Fibroblast of mammary gland (primary cell): Measurements from ENCODE around the gene CDH4.
A peak's percentile ranks its signal among the peaks of the same experiment; 100 is the strongest.

Source experiments
- DNase-seq: peaks from one replicate; pipeline ENCODE4 v3.0.0-alpha.2; 2010; ENCODE audit warnings: low read depth
- H3K4me3 ChIP-seq: 2 replicates; pipeline ENCODE4 v1.5.1; 2011; ENCODE audit warnings: low read depth, mild to moderate bottlenecking, low read length, moderate library complexity; ENCODE audit not compliant: control insufficient read depth
- TF ChIP-seq, protein P1 (sequence below): conservative IDR thresholded peaks from 2 replicates; pipeline ENCODE4 v1.5.1; 2011; ENCODE audit warnings: low read depth, low read length, inconsistent platforms; ENCODE audit not compliant: control insufficient read depth, insufficient read depth

The CDH4 gene

DNA sequence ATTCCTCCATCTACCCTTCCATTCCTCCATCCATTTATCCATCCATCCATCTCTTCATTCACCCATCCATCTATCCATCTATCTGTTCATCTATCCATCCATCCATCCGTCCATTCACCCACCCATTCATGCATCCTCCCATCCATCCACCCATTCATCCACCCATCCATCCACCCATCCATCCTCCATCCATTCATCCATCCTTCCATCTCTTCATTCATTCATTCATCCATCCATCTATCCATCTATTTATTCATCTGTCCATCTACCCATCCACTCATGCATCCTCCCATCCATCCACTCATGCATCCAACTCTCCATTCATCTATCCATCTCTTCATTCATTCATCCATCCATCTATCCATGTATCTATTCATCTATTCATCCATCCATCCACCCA, 380.9 kb downstream of the CDH4 start:
- DNase-seq: no peak
- TF ChIP-seq, protein P1, sequence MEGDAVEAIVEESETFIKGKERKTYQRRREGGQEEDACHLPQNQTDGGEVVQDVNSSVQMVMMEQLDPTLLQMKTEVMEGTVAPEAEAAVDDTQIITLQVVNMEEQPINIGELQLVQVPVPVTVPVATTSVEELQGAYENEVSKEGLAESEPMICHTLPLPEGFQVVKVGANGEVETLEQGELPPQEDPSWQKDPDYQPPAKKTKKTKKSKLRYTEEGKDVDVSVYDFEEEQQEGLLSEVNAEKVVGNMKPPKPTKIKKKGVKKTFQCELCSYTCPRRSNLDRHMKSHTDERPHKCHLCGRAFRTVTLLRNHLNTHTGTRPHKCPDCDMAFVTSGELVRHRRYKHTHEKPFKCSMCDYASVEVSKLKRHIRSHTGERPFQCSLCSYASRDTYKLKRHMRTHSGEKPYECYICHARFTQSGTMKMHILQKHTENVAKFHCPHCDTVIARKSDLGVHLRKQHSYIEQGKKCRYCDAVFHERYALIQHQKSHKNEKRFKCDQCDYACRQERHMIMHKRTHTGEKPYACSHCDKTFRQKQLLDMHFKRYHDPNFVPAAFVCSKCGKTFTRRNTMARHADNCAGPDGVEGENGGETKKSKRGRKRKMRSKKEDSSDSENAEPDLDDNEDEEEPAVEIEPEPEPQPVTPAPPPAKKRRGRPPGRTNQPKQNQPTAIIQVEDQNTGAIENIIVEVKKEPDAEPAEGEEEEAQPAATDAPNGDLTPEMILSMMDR: no peak
- H3K4me3 ChIP-seq: no peak overlapping the region

DNA sequence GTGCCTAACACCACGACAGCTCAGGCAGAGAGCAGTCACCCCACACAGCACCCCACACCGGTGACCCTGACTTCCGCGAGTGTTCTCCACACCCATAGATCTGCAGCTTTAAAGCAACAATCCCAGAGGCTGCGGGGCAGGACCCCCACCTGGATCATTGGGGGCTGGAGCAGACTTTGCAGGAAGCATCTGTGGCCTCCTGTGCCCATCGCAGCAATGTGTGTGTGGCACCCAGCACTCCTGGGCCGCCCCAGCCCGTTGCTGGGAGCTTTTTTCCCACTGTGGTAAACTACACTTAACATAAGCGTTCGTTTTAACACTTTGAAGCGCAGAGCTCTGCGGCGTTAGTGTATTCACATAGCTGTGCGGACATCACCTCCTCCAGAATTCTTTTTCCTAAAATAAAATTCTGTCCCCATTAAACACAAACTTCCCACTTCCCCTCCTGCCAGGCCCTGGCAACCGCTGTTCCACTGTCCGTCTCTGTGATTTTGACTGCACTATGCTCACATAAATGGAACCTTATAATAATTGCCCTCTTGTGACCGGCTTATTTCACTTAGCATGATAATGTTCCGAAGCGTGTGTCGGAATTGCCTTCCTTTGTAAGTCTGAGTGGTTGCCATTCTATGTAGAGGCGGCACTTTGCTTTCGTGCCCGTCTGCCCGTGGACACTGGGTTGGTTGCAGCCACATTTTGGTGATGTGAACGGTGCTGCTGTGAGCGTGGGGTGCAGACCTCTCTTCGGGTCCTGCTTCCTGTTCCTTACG, 382.5 kb downstream of the CDH4 start:
- DNase-seq: no peak
- TF ChIP-seq, protein P1: no peak
- no peak overlapping the region for H3K4me3 ChIP-seq

DNA sequence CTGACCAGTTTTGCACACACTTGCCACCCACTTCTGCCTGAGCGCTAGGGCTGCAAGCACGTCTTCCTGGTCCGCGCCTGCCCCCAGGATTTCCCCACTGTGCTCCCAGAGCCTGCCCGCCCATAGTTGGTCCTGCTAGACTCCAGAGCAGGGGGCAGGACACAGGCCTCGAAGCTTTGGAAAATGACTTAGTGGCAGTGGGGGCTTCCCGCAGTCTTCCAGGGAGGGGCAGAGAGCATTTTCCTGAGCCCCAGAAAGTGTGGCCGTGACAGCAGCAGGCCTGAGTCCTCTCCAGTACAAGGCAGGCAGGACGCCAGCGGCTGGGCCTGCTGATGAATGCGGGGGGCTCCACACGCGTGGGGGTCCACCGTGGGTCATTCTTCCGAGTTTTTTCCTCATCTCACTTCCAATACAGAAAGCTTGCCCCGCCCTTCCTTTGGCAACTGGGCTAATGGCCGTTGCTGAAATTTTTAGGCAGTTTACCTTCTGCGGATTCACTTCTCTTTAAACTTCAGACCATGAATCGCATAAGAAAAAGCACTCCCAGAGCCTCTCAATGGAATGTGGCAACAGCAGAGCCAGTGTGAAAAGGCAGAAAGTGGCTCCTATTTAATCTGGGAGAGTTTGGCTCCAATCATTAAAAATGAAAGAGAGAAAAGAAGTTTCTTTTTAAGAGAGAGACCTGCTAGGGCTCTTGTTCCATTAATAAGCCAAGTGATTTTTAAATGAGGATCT, 383.8 kb downstream of the CDH4 start:
- TF ChIP-seq, protein P1: no peak
- H3K4me3 ChIP-seq: no peak overlapping the region
- no peak for DNase-seq

DNA sequence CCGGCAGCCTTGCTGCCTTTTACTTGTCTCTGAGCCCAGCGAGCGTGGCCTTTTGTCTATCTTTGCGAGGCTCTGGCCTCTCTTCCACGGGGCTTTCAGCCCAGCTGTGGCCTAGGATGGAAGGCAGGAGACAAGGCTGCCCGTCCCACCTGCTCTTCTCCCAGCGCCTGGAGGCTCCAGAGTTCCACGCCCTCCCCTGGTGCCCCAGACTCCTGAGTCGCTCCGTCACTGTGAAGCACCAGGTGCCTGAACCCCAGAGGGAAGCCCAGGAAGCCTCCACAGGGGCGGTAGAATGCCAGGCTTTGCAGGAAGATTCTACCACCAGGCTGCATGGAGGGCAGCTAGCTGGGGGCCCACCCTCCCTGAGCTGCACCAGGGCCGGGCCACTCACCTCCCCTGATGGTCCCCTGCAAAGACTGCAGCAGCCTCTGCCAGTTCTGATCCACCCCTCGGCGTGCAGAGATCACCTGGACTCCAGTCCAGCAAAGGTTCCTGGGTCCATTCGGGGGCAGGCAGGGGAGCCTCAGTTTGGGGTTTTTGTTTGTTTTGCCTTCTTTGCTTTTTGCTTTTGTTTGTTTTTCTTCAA, 384.6 kb downstream of the CDH4 start:
- TF ChIP-seq, protein P1: no peak
- H3K4me3 ChIP-seq: no peak overlapping the region
- no peak for DNase-seq

DNA sequence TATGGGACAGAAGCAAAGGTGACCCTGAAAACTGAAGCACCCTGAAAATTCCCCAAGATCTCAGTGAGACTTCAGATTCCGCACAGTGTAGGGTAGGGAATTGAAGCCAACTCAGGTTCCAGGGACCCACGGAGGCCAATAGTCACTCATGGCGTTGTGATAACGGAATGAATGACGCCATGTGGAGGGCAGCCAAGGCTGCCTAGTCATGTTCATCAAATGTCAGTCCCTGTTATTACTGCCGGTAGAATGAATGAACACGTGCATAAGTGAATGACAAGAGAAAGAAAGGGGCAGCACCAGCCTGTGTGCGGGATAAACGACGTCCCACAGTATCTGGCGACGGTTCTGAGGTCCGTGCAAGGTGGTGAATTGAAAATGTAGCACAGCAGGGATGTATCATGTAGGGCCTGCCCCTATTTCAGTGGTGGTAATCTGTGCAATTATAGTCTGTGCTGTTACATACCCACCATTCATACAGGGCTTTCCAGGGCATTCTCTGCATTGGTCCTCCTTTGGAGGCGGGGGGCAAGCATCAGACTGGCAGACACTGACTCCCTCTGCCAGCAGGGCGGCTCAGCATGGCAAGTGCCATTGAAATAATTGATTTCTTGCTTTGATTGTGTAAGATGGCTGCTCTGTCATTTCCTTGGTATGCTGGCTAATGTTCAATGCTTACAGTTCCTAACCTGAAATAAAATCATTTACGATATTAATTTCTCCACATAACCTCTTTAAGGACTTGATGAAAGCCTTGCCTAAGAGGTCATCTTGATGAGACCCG, 386.9 kb downstream of the CDH4 start:
- DNase-seq: peak; percentile 39
- H3K4me3 ChIP-seq: no peak overlapping the region
- TF ChIP-seq, protein P1: no peak

DNA sequence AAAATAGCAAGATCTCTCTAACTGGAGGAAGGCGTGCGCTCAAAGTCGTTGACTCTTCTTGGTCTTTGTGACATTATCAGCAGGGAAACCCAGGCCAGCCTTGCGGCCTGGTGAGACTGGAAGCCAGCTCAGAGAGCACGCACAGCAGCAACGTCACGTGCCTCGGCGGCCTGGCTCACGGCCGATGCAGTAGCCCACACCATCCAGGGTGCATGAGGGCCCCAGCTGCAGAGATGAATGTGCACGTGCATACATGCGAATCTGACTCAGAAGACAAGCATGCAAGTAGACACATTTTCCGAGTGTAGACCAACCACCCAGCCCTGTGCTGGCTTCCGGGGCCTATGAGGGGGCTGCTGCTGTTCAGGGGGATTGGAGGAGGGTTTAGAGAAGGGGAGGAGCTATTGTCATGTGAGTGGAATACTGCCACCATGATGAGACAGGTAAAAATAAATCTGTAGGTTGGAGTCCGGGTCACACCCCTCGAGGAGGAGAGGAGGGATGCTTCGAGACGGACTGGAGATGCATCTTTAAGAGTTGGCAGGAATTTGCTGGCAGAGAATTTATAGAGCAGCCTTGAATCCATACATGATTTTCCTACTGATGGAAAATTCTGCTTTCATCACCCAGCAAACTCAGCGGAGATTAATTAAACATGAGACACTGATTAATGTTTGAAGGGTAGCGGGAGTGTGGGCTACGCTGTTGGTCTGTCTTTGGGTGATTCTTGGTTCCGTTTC, 388.2 kb downstream of the CDH4 start:
- DNase-seq: peak; percentile 58
- H3K4me3 ChIP-seq: no peak overlapping the region
- TF ChIP-seq, protein P1: no peak
